GM12875 (cell line): ENCODE data around the gene TRAPPC4.

Experiments
- H3K4me3 ChIP-seq: one replicate; pipeline ENCODE4 v1.5.1; 2011; ENCODE audit warnings: low read depth, low read length, control low read depth
- TF ChIP-seq, protein P1 (sequence below): IDR thresholded peaks from 2 replicates; pipeline ENCODE4 v1.5.1; 2011; ENCODE audit warnings: low read depth, mild to moderate bottlenecking, control low read depth, inconsistent platforms, low read length, moderate library complexity, borderline replicate concordance; ENCODE audit not compliant: insufficient read depth

TRAPPC4 gene

DNA sequence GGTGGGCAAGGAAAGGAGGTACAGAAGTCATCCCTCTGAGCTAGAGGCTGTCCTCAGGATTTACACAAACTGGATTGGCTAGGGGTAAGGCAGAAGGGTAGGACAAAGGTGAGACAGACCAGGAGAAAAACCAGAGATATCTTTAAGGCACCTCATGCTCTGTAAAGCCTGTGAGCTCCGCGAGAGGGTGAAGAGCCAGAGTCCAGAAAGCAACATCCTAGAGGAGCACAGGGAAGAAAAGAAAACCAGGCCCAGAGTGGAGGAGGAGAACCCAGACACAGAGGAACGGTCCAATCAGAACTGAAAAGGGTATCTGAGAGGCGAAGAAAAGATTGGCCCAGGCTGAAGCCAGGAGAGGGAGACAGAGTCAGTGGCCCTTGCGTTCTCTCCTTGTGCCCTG is 7.0 kb downstream of the TRAPPC4 start:
- H3K4me3 ChIP-seq: no peak overlapping the region
- TF ChIP-seq, protein P1, sequence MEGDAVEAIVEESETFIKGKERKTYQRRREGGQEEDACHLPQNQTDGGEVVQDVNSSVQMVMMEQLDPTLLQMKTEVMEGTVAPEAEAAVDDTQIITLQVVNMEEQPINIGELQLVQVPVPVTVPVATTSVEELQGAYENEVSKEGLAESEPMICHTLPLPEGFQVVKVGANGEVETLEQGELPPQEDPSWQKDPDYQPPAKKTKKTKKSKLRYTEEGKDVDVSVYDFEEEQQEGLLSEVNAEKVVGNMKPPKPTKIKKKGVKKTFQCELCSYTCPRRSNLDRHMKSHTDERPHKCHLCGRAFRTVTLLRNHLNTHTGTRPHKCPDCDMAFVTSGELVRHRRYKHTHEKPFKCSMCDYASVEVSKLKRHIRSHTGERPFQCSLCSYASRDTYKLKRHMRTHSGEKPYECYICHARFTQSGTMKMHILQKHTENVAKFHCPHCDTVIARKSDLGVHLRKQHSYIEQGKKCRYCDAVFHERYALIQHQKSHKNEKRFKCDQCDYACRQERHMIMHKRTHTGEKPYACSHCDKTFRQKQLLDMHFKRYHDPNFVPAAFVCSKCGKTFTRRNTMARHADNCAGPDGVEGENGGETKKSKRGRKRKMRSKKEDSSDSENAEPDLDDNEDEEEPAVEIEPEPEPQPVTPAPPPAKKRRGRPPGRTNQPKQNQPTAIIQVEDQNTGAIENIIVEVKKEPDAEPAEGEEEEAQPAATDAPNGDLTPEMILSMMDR: no peak

DNA sequence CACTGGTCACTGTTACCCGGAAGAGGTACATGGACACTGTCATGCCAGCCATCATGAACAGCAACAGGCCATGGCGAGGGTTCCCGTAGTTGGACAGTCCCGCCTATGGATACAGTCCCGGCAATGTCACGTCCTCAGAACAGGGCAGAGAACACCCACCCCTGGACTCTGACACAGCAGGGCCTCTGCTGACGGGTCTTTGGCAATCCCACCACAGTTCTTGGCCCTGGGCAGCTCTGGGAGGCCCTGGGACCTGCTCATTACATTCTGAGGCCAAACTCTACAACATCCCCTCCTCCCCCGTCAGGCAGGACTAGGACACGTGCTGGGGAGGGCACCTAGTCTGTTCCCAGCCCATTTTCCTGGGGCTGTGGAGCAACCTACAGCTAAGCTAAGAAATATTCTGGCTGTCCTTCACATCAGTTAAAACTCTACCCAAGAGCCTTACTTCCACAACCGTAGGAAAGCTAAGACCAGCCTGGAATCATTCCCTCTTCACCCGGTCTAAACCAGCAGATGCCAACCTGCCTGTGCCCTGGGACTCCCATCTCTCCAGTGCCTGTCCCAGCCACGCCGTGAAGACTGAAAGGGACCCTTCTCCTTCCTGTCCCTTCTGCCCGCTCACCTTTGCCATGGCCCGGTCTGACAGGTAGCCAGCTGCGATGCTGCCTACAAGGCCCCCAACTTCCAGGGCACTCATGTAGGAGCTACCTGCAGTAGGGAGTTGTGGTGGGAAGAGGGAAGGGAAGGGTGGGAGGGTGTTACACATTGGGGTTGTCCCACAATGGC is 7.6 kb downstream of the TRAPPC4 start:
- TF ChIP-seq, protein P1: no peak
- H3K4me3 ChIP-seq: no peak overlapping the region

DNA sequence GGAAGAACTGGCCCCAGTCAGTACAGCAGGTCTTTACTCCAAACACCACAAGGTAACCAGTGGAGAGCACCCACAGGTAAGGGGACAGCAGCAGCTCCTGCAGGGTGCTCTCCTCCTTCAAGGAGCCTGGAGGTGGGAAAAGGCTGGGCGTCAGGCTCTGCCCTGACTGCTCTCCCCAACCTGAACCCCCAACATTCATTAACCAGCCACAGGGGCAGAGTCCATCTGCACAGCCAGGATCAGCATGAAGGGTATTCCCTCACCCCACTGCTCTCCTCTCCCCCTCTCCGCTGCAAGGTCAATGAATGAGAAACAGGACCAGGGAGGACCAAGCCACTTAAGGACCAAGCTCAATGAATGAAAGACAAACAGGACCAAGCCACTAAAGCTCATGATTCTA is 8.4 kb downstream of the TRAPPC4 start:
- TF ChIP-seq, protein P1: no peak
- H3K4me3 ChIP-seq: no peak overlapping the region

DNA sequence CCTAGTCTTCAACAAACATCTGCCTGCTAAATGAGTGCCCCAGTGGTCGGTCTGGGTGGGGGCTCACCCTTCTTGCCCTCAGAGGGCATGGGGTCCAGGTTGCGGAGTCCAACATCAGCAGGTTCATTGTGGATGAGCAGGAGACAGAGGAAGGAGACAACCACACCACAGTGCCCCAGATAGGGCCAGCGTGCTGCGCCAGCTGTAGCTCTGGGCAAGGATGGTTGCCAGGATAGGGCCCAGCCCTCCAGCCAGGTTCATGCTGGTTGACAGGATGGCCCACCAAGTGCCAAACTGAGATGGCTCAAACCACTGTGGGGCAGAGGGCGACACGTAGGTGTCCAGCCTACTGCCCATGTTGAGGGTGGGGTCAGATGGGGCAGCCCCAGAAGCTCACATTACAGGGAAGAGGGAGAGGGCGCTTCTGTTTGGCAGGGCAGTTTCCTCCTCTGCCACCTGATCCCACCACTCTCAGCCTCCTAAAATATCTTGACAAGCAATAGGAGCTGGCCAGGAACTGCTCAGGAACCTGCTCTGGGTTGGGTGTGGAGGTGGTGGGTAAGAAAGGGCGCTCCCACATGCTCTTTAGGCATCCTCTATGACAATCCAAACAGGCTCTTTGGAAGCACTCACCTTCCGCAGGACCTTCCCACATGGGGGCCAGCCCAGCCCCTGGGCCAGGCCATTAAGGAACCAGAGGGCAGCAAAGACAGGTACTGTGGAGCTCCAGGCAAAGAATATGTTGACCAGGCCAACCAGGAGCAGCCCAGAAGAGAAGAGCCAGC is 9.2 kb downstream of the TRAPPC4 start:
- TF ChIP-seq, protein P1: no peak
- H3K4me3 ChIP-seq: no peak overlapping the region

DNA sequence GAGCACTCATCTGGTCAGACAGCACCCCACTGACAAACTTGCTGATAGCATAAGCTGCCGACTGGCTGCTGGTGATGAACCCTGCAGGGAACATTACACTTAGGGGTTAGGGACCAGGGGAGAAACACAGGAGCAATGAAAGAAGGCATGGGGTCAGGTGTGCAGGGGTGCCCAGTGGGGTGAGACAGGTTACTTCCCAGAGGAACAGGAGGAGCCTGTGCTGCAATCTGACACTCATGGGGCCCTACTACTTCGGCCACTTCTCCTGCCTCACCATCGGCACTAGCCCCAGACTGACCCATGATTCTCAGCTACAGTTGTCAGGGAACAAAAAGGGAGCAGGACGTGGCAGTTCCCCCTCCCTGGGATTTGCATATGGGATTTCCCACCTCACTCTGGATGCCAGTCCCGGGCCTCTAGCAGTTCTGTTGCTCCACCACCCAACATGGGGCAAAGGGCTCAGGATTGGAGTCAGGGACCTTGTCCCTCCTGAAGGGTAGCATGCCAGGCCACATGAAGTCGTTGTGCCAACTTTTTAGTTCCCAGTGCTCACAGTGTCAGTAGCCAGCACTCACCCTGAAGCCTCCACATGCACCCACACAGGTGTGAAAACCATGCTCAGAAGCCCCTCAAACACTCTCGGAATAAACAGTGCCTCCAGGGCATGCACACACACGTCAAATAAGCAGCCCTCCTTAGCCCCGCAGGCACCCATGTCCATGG is 9.9 kb downstream of the TRAPPC4 start:
- TF ChIP-seq, protein P1: no peak
- H3K4me3 ChIP-seq: no peak overlapping the region

DNA sequence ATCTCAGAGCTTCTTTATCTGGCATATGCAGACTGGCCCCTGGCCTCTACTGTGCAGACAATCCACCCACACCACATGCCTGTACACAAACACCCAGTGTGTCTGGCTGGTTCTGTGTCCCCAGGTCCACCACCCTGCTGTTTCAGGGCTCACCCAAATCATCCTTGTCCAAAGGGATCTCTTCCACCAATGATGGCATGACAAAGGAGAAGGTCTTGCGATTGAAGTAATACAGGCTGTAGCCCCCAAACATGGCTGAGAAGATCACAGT is 10.4 kb downstream of the TRAPPC4 start:
- no peak overlapping the region for H3K4me3 ChIP-seq

More for the DNA sequence above, 10.4 kb downstream of the TRAPPC4 start:
- TF ChIP-seq, protein P1: no peak
